ENCODE data around the gene AGPS. TPM values are rescaled to one million over a fixed set of nuclear protein-coding genes. Genes with fewer than 3 reads are reported as not detected.
"Not testable (repeated sequence)": the region's sequence is repeated elsewhere in the genome, so short reads cannot be mapped to it uniquely, and the experiment has no call there.

The AGPS gene
- polyA plus RNA-seq, 1 experiment: 22.6 TPM

GRCh38 chr2:177363332-177363731 lies 29.2 kb upstream of the AGPS start:
- no peaks in the 10 kb centered on the region for H3K9me3 ChIP-seq (ENCODE audit: control insufficient read depth, insufficient read depth, low read length)
- CTCF ChIA-PET: no interaction called here

GRCh38 chr2:177365764-177366163 lies 26.8 kb upstream of the AGPS start:
- H3K27ac ChIP-seq (ENCODE audit: low read depth, low read length); H3K27me3 ChIP-seq (ENCODE audit: control insufficient read depth, insufficient read depth, low read length); POLR2A ChIA-PET; H3K9me3 ChIP-seq (ENCODE audit: control insufficient read depth, insufficient read depth, low read length); DNase-seq (ENCODE audit: low read depth, low spot score); H3K4me3 ChIP-seq (ENCODE audit: low read depth, low read length): not testable (repeated sequence)
- CTCF ChIA-PET: interaction anchor here (0.8 to 1.2 kb wide), 2 partner anchors 30 to 218 kb away, joined by 3 to 5 read pairs; no protein-coding TSS in a partner anchor

More at GRCh38 chr2:177363332-177363731, 29.2 kb upstream of the AGPS start:
- DNase-seq (ENCODE audit: low read depth, low spot score): no peak
- POLR2A ChIA-PET: no interaction called here
- H3K27me3 ChIP-seq (ENCODE audit: control insufficient read depth, insufficient read depth, low read length): no peaks in the 10 kb centered on the region
- H3K4me3 ChIP-seq (ENCODE audit: low read depth, low read length): no peak overlapping the region
- no peak overlapping the region for H3K27ac ChIP-seq (ENCODE audit: low read depth, low read length)
- no peak for TF ChIP-seq CTCF (IDR thresholded peaks at IDR 0.05; ENCODE audit: low read depth, low read length)

- H3K27me3 ChIP-seq (ENCODE audit: control insufficient read depth, insufficient read depth, low read length); CTCF ChIA-PET; DNase-seq (ENCODE audit: low read depth, low spot score); H3K4me3 ChIP-seq (ENCODE audit: low read depth, low read length); POLR2A ChIA-PET; H3K9me3 ChIP-seq (ENCODE audit: control insufficient read depth, insufficient read depth, low read length); H3K27ac ChIP-seq (ENCODE audit: low read depth, low read length): not testable (repeated sequence)
Measured at GRCh38 chr2:177368023-177368422, 24.6 kb upstream of the AGPS start.

- DNase-seq (ENCODE audit: low read depth, low spot score): no peak
- TF ChIP-seq CTCF (IDR thresholded peaks at IDR 0.05; ENCODE audit: low read depth, low read length): no peak
- no peaks in the 10 kb centered on the region for H3K9me3 ChIP-seq (ENCODE audit: control insufficient read depth, insufficient read depth, low read length)
- H3K4me3 ChIP-seq (ENCODE audit: low read depth, low read length): no peak overlapping the region
- H3K27ac ChIP-seq (ENCODE audit: low read depth, low read length): no peak overlapping the region
- no peaks in the 10 kb centered on the region for H3K27me3 ChIP-seq (ENCODE audit: control insufficient read depth, insufficient read depth, low read length)
- POLR2A ChIA-PET: no interaction called here
- CTCF ChIA-PET: interaction anchor here (2.3 kb wide), 1 partner anchor 13 kb away, joined by 9 read pairs; the partner anchor contains the start of gene AGPS
Measured at GRCh38 chr2:177379354-177379753, 13.2 kb upstream of the AGPS start.

GRCh38 chr2:177380181-177380580 lies 12.4 kb upstream of the AGPS start:
- no peak for DNase-seq (ENCODE audit: low read depth, low spot score)
- Histone ChIP-seq H3K27me3 (ENCODE audit: control insufficient read depth, insufficient read depth, low read length) (no peaks in the 10 kb centered on the region), H3K27ac (ENCODE audit: low read depth, low read length) (no peak overlapping the region), H3K4me3 (ENCODE audit: low read depth, low read length) (no peak overlapping the region), H3K9me3 (ENCODE audit: control insufficient read depth, insufficient read depth, low read length) (no peaks in the 10 kb centered on the region)
- ChIA-PET POLR2A (no interaction called here), CTCF (interaction anchor here (0.6 to 2.3 kb wide), 2 partner anchors 12 to 215 kb away, joined by 3 to 9 read pairs; partner anchors contain the start of gene AGPS)
- TF ChIP-seq CTCF (IDR thresholded peaks at IDR 0.05; ENCODE audit: low read depth, low read length): no peak

- H3K27ac ChIP-seq (ENCODE audit: low read depth, low read length): no peak overlapping the region
- POLR2A ChIA-PET: no interaction called here
- no peak for DNase-seq (ENCODE audit: low read depth, low spot score)
- no peak overlapping the region for H3K4me3 ChIP-seq (ENCODE audit: low read depth, low read length)
- H3K27me3 ChIP-seq (ENCODE audit: control insufficient read depth, insufficient read depth, low read length): no peaks in the 10 kb centered on the region
- CTCF ChIA-PET: interaction anchor here (1.2 kb wide), 1 partner anchor 265 kb away, joined by 3 read pairs; no protein-coding TSS in a partner anchor
- TF ChIP-seq CTCF (IDR thresholded peaks at IDR 0.05; ENCODE audit: low read depth, low read length): no peak
- H3K9me3 ChIP-seq (ENCODE audit: control insufficient read depth, insufficient read depth, low read length): no peaks in the 10 kb centered on the region
Measured at GRCh38 chr2:177383935-177384334, 8.6 kb upstream of the AGPS start.

All from AG04450 (cell line).